Type B pancreatic cell (in vitro differentiated cells): ENCODE results near the gene CFHR2. TPM values are rescaled to one million over a fixed set of nuclear protein-coding genes. Genes with fewer than 3 reads are reported as not detected.

Experiments used
- DNase-seq: peaks from one replicate; pipeline ENCODE4 v3.0.0; 2021; ENCODE audit warnings: mixed read lengths; ENCODE audit not compliant: unreplicated experiment; ENCODE audit errors: extremely low spot score
- H3K27ac Mint-ChIP-seq: 2 replicates; pipeline ENCODE4 v1.8.0; 2021; ENCODE audit warnings: mild to moderate bottlenecking, mixed read lengths
- H3K27me3 Mint-ChIP-seq: 2 replicates; pipeline ENCODE4 v1.8.0; 2021; ENCODE audit warnings: mixed read lengths
- H3K36me3 Mint-ChIP-seq: 2 replicates; pipeline ENCODE4 v1.8.0; 2021; ENCODE audit warnings: mixed read lengths
- H3K4me1 Mint-ChIP-seq: one replicate; pipeline ENCODE4 v1.8.0; 2021; ENCODE audit warnings: mixed read lengths; ENCODE audit not compliant: unreplicated experiment
- H3K4me3 Mint-ChIP-seq: 2 replicates; pipeline ENCODE4 v1.8.0; 2021; ENCODE audit warnings: mild to moderate bottlenecking, mixed read lengths
- H3K9me3 Mint-ChIP-seq: 2 replicates; pipeline ENCODE4 v1.8.0; 2021; ENCODE audit warnings: mixed read lengths
- total RNA-seq: library from RNA; stranded (reverse); gene quantifications from 2 replicates; pipeline ENCODE4 v1.2.1, GENCODE V29; 2021; ENCODE audit warnings: low replicate concordance
- TF ChIP-seq, protein P1 (sequence below): fragments of 200-600 bp; sonication (generic); conservative IDR thresholded peaks from 2 replicates; pipeline ENCODE4 v1.5.0; 2021; ENCODE audit warnings: antibody characterized with exemption, mild to moderate bottlenecking

CFHR2 gene
- total RNA-seq, 1 donor from 2014 or later: not detected

DNA sequence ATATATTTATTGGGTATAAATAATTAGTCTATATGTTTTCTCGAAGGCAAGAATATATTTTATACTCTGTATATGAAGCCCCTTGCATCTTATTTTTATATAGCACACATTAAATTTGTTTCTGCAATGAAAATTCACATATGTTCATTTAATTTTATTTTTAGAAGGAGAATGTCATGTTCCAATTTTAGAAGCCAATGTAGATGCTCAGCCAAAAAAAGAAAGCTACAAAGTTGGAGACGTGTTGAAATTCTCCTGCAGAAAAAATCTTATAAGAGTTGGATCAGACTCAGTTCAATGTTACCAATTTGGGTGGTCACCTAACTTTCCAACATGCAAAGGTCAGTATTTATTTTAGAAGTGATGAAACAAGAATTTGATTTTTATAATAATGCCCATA is 50.4 kb downstream of the CFHR2 start:
- DNase-seq: no peak
- no peak overlapping the region for H3K4me3 Mint-ChIP-seq
- H3K27me3 Mint-ChIP-seq: no peaks in the 10 kb centered on the region
- H3K9me3 Mint-ChIP-seq: no peaks in the 10 kb centered on the region
- TF ChIP-seq, protein P1, sequence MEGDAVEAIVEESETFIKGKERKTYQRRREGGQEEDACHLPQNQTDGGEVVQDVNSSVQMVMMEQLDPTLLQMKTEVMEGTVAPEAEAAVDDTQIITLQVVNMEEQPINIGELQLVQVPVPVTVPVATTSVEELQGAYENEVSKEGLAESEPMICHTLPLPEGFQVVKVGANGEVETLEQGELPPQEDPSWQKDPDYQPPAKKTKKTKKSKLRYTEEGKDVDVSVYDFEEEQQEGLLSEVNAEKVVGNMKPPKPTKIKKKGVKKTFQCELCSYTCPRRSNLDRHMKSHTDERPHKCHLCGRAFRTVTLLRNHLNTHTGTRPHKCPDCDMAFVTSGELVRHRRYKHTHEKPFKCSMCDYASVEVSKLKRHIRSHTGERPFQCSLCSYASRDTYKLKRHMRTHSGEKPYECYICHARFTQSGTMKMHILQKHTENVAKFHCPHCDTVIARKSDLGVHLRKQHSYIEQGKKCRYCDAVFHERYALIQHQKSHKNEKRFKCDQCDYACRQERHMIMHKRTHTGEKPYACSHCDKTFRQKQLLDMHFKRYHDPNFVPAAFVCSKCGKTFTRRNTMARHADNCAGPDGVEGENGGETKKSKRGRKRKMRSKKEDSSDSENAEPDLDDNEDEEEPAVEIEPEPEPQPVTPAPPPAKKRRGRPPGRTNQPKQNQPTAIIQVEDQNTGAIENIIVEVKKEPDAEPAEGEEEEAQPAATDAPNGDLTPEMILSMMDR: no peak
- H3K36me3 Mint-ChIP-seq: no peaks in the 10 kb centered on the region
- no peak overlapping the region for H3K27ac Mint-ChIP-seq
- H3K4me1 Mint-ChIP-seq: no peaks in the 10 kb centered on the region

DNA sequence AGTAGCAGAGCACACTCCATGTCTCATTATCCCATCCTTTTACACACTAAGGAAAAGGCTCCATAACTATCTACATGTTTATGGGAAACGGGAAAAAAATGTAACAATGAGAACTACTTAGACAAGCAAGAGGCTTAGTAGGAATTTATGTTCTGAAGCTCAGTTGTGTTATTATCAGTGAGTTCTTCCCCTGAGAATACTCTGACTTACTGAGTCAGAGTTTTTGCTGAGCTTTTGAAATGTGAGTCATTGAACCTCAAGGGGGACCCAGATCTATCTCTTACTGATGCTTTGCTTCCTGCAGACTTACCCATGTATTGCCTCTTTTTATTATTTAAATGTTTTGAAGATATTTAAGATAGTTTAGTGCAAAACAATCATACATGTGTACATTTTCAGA is 53.9 kb downstream of the CFHR2 start:
- Mint-ChIP-seq H3K4me1 (no peaks in the 10 kb centered on the region), H3K36me3 (no peaks in the 10 kb centered on the region), H3K27me3 (no peaks in the 10 kb centered on the region), H3K4me3 (no peak overlapping the region), H3K27ac (no peak overlapping the region), H3K9me3 (no peaks in the 10 kb centered on the region)
- TF ChIP-seq, protein P1: no peak
- DNase-seq: no peak

DNA sequence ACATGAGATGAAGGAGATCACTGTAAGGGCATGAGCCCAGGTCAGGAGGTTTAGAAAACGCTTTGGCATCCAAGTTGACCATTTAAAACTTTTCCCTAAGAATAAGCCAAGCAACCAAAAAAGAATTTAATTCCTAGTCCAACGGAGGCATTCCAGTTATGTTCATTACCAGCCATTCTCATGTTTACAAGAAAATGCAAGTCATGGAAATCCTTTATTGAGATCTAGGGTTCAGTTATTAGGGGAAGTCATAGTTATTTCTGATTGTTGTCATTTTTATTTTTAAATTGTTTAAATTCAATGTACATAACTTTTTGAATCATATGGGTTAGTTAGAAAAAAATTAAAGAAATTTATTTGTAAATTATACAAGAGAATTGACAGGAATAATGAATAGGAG is 58.3 kb downstream of the CFHR2 start:
- Mint-ChIP-seq H3K27me3 (no peaks in the 10 kb centered on the region), H3K4me1 (no peaks in the 10 kb centered on the region), H3K4me3 (no peak overlapping the region), H3K36me3 (no peaks in the 10 kb centered on the region), H3K27ac (no peak overlapping the region), H3K9me3 (no peaks in the 10 kb centered on the region)
- no peak for DNase-seq
- TF ChIP-seq, protein P1: no peak

DNA sequence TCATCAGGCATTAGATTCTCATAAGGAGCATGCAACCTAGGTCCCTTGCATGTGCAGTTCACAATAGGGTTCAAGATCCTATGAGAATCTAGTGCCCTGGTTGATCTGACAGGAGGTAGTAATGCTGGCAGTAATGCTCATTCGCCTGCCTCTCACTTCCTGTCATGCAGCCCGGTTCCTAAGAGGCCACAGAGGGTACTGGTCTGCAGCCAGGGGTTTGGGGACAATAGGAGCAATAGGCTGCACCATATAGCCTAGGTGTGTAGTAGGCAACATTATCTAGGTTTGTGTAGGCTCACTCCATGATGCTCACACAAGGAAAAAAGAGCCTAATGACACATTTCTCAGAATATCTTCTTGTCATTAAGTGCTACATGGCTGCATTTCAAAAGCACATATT is 59.6 kb downstream of the CFHR2 start:
- H3K4me3 Mint-ChIP-seq: no peak overlapping the region
- TF ChIP-seq, protein P1: no peak
- H3K4me1 Mint-ChIP-seq: no peaks in the 10 kb centered on the region
- no peak for DNase-seq
- no peaks in the 10 kb centered on the region for H3K9me3 Mint-ChIP-seq
- no peaks in the 10 kb centered on the region for H3K27me3 Mint-ChIP-seq
- H3K36me3 Mint-ChIP-seq: no peaks in the 10 kb centered on the region
- no peak overlapping the region for H3K27ac Mint-ChIP-seq

DNA sequence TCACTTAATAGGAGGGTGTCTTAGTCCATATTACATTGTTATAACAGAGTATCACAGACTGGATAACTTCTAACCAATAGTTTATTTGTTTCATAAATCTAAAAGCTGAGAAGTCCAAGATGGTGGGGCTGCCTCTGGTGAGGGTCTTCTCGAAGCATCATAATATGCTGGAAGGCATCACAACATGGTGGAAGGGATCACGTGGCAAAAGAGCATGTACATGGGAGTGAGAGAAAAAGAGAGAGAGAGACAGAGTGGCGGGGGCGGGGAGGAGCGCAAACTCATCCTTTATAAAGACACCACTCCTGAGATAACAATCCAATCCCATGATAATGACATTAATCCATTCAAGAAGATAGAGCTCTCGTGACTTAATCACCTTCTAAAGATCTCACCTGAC is 65.3 kb downstream of the CFHR2 start:
- Mint-ChIP-seq H3K27me3 (no peaks in the 10 kb centered on the region), H3K9me3 (peaks cover 6% of the 10 kb centered on the region), H3K4me3 (no peak overlapping the region), H3K36me3 (no peaks in the 10 kb centered on the region), H3K4me1 (no peaks in the 10 kb centered on the region), H3K27ac (no peak overlapping the region)
- DNase-seq: no peak
- TF ChIP-seq, protein P1: no peak

Other genes with a start within 250 kb of the CFHR2 start
- gene CFHR3, start 168.9 kb upstream of the CFHR2 start, total RNA-seq: 1.5 TPM in 1 of 2 replicates, not detected in the other
- gene CFHR1, start 124.0 kb upstream of the CFHR2 start, total RNA-seq: not detected in 2 replicates
- not detected in 2 replicates for gene CFHR4, start 55.7 kb upstream of the CFHR2 start, total RNA-seq
- gene CFHR5, start 33.8 kb downstream of the CFHR2 start, total RNA-seq: not detected in 2 replicates
- 0.48 and 0.93 TPM in 2 replicates for gene F13B, start 123.5 kb downstream of the CFHR2 start, total RNA-seq
- gene ASPM, start 202.9 kb downstream of the CFHR2 start, total RNA-seq: 13.0 and 38.6 TPM in 2 replicates